NCI-H526 treated with DMSO at 0.1 percent for 48 hours (cell line): ENCODE data around the gene TRIM71.
"Not testable (repeated sequence)": the region's sequence is repeated elsewhere in the genome, so short reads cannot be mapped to it uniquely, and the experiment has no call there.

ENCODE experiments used
- DNase-seq: peaks from one replicate; lab custom pipeline; 2025; lab: John Stamatoyannopoulos, UW

The TRIM71 gene

DNA sequence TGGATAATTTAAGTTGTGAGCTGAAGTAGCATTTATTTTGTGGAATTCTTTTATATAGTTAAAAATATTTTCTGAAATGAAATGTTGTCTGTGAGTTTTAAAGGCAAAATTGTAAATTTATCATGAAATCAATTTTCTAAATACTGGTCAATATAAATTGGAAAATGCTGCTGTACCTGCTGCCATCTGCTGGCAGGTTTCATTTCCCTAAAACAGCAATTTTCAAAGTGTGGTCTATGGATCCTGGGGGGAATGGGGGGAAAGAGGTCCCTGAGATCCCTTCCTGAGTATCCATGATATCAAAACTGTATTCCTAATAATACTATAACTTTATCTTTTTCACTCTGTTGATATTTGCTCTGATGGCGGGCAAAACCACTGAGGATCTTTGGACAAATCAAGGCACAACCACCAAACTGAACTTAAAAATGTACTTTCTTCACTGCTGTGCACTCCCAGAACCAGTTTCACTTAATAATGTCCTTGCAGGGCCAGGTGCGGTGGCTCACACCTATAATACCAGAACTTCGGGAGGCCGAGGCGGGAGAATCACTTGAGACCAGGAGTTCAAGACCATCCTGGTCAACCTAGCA lies 116.4 kb downstream of the TRIM71 start:
- DNase-seq = no peak

- no peak for DNase-seq
Measured at GRCh38 chr3:32937331-32937730, 119.5 kb downstream of the TRIM71 start.

DNA sequence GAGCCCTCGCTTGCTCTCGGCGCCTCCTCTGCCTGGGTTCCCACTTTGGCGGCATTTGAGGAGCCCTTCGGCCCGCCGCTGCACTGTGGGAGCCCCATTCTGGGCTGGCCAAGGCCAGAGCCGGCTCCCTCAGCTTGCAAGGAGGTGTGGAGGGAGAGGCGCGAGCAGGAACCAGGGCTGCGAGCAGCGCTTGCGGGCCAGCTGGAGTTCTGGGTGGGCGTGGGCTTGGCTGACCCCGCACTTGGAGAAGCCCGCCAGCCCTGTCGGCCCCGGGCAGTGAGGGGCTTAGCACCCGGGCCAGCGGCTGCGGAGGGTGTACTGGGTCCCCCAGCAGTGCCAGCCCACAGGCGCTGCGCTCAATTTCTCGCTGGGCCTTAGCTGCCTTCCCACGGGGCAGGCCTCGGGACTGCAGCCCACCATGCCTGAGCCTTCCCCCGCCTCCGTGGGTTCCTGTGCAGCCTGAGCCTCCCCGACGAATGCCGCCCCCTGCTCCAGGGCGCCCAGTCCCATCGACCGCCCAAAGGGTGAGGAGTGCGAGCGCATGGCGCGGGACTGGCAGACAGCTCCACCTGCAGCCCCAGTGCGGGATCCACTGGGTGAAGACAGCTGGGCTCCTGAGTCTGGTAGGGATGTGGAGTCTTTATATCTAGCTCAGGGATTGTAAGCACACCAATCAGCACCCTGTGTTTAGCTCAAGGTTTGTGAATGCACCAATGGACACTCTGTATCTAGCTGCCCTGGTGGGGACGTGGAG lies 121.9 kb downstream of the TRIM71 start:
- not testable (repeated sequence) for DNase-seq

DNA sequence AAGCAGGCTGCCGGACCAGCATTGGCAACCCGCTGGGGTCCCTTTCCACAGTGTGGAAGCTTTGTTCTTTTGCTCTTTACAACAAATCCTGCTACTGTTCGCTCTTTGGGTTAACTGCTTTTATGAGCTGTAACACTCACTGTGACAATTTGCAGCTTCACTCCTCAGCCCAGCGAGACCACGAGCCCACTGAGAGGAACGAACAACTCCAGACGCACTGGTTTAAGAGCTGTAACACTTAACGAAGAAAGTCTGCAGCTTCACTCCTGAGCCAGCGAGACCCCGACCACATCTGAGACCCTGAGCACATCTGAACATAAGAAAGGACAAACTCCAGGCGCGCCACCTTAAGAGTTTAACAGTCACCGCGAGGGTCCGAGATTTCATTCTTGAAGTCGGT lies 122.9 kb downstream of the TRIM71 start:
- DNase-seq = no peak

DNA sequence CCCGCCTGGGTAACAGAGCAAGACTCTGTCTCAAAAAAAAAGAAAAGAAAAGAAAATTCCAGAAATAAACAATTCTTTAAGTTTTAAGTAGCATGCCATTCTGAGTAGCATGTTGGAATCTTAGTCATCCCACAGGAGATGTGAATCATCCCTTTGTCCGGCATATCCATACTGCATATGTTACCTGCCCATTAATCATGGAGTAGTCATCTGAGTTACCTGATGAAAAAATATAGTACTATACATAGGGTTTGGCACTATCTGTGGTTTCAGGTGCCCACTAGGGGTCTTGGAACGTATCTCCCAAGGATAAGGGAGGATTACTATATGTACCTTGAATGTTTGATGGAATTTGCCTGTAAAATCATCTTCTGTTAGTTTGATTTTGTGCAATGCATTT lies 127.3 kb downstream of the TRIM71 start:
- no peak for DNase-seq

GRCh38 chr3:32945598-32945997 lies 127.8 kb downstream of the TRIM71 start:
- DNase-seq = not testable (repeated sequence)

- no peak for DNase-seq
Measured at GRCh38 chr3:32946973-32947788, 129.4 kb downstream of the TRIM71 start.
